ENCODE results near the gene SLC25A48.

Gene SLC25A48

GRCh38 chr5:135824541-135825041 lies 9.9 kb upstream of the SLC25A48 start:
- no peak overlapping the region for H3K4me3 ChIP-seq (ENCODE audit: low read depth, low read length)
- TF ChIP-seq, protein P1, sequence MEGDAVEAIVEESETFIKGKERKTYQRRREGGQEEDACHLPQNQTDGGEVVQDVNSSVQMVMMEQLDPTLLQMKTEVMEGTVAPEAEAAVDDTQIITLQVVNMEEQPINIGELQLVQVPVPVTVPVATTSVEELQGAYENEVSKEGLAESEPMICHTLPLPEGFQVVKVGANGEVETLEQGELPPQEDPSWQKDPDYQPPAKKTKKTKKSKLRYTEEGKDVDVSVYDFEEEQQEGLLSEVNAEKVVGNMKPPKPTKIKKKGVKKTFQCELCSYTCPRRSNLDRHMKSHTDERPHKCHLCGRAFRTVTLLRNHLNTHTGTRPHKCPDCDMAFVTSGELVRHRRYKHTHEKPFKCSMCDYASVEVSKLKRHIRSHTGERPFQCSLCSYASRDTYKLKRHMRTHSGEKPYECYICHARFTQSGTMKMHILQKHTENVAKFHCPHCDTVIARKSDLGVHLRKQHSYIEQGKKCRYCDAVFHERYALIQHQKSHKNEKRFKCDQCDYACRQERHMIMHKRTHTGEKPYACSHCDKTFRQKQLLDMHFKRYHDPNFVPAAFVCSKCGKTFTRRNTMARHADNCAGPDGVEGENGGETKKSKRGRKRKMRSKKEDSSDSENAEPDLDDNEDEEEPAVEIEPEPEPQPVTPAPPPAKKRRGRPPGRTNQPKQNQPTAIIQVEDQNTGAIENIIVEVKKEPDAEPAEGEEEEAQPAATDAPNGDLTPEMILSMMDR (IDR thresholded peaks at IDR 0.05; ENCODE audit: low read depth, low read length) = no peak
- DNase-seq (ENCODE audit: low read depth, low spot score) = no peak
- in situ Hi-C loops (cut with HindIII; ENCODE audit: low sequenced_read_pairs) = loop anchor here (25.0 kb wide), 1 partner anchor 262 kb away; no protein-coding TSS in a partner anchor

DNA sequence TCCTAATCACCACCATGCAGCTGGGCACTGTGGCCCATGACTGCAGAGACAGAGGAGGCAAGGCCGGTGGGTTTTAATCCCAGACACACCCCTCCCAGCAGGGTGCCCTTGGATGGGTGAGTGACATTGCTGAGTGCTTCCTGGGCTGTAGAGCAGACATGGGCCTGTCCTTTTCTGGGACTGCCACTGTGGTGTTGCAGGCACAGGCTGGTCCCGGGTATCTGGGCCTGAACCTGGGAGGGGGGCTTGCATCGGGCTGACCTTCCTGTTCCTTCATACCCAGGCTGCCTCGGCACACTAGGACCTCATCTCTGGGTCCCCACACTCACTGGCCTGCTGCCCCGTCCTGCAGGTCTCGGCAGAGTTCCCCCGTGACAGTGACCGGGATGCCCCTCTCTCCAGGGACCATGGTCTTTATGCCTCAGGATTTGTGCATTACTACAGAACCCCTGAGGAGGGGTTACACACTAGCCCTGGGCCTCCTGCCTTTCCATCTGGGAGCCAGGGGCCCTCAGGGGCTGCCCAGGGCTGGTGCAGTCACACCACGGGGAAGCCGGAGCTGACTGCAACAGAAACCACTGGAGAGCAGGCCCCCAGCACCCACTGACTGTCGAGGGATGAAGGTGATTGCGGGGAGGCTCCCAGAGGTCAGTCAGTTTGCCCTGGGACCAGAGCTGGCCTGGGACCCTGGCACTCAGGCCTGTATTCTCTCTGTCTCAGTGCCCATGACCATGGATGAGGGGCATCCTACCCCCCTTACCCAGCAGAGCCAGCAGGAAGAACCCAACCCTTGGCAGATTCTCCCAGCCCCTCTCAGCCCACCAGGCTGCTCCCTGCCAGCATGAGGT lies 8.9 kb upstream of the SLC25A48 start:
- DNase-seq (ENCODE audit: low read depth, low spot score) = no peak
- in situ Hi-C loops (cut with HindIII; ENCODE audit: low sequenced_read_pairs) = loop anchor here (25.0 kb wide), 1 partner anchor 263 kb away; no protein-coding TSS in a partner anchor
- TF ChIP-seq, protein P1 (IDR thresholded peaks at IDR 0.05; ENCODE audit: low read depth, low read length) = no peak
- no peak overlapping the region for H3K4me3 ChIP-seq (ENCODE audit: low read depth, low read length)

- TF ChIP-seq, protein P1 (IDR thresholded peaks at IDR 0.05; ENCODE audit: low read depth, low read length) = no peak
- H3K4me3 ChIP-seq (ENCODE audit: low read depth, low read length) = no peak overlapping the region
- DNase-seq (ENCODE audit: low read depth, low spot score) = no peak
- in situ Hi-C loops (cut with HindIII; ENCODE audit: low sequenced_read_pairs) = loop anchor here (25.0 kb wide), 1 partner anchor 264 kb away; no protein-coding TSS in a partner anchor
These were observed 8.3 kb upstream of the SLC25A48 start for GRCh38 chr5:135826221-135826525.

DNA sequence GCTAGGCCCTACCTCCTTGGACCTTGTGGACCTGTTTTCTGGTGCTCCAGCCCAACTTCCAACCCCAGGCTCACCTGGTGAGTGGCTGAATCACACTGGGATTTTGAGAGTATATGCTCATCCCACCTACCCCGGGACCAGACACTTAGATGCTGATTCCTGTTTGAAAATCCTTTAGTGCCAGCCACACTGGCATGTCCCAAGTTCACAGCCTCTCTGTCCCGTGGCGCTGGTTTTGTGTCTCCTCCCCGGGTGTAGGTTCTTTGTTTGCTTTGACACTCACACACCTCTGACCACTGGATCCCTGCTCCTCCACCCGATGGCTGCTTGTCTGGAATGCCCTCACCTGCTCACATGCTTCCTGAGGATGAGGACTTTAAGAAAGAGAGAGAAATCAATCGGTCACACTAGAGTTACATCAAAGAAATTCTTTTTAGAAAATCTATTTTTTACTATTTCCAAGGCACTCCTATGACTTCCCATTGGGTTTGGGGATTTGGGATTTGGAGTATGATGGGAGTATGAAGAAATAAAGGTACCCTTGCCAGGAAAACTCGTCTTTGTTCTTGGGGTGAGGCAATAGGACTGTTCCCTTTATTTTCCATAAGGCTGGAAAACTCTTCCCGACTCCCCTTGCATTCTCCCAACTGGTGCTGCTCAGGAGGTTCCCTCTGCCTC lies 7.3 kb upstream of the SLC25A48 start:
- TF ChIP-seq, protein P1 (IDR thresholded peaks at IDR 0.05; ENCODE audit: low read depth, low read length) = no peak

GRCh38 chr5:135827965-135828781 lies 6.3 kb upstream of the SLC25A48 start:
- TF ChIP-seq, protein P1 (IDR thresholded peaks at IDR 0.05; ENCODE audit: low read depth, low read length) = no peak
- in situ Hi-C loops (cut with HindIII; ENCODE audit: low sequenced_read_pairs) = loop anchor here (25.0 kb wide), 1 partner anchor 266 kb away; no protein-coding TSS in a partner anchor
- H3K4me3 ChIP-seq (ENCODE audit: low read depth, low read length) = no peak overlapping the region
- no peak for DNase-seq (ENCODE audit: low read depth, low spot score)

More for the DNA sequence above, 7.3 kb upstream of the SLC25A48 start:
- in situ Hi-C loops (cut with HindIII; ENCODE audit: low sequenced_read_pairs) = loop anchor here (25.0 kb wide), 1 partner anchor 265 kb away; no protein-coding TSS in a partner anchor
- H3K4me3 ChIP-seq (ENCODE audit: low read depth, low read length) = no peak overlapping the region
- no peak for DNase-seq (ENCODE audit: low read depth, low spot score)

- no peak for DNase-seq (ENCODE audit: low read depth, low spot score)
- no peak overlapping the region for H3K4me3 ChIP-seq (ENCODE audit: low read depth, low read length)
- in situ Hi-C loops (cut with HindIII; ENCODE audit: low sequenced_read_pairs) = loop anchor here (25.0 kb wide), 1 partner anchor 266 kb away; no protein-coding TSS in a partner anchor
- TF ChIP-seq, protein P1 (IDR thresholded peaks at IDR 0.05; ENCODE audit: low read depth, low read length) = no peak
These were observed 5.7 kb upstream of the SLC25A48 start for GRCh38 chr5:135828782-135829127.
